Measurements from ENCODE around the gene POMC. TPM values are rescaled to one million over a fixed set of nuclear protein-coding genes. Genes with fewer than 3 reads are reported as not detected.
"Not testable (repeated sequence)": the region's sequence is repeated elsewhere in the genome, so short reads cannot be mapped to it uniquely, and the experiment has no call there.

The POMC gene
- 1 to 10 TPM; 6.1 to 6.4 TPM for total RNA-seq

DNA sequence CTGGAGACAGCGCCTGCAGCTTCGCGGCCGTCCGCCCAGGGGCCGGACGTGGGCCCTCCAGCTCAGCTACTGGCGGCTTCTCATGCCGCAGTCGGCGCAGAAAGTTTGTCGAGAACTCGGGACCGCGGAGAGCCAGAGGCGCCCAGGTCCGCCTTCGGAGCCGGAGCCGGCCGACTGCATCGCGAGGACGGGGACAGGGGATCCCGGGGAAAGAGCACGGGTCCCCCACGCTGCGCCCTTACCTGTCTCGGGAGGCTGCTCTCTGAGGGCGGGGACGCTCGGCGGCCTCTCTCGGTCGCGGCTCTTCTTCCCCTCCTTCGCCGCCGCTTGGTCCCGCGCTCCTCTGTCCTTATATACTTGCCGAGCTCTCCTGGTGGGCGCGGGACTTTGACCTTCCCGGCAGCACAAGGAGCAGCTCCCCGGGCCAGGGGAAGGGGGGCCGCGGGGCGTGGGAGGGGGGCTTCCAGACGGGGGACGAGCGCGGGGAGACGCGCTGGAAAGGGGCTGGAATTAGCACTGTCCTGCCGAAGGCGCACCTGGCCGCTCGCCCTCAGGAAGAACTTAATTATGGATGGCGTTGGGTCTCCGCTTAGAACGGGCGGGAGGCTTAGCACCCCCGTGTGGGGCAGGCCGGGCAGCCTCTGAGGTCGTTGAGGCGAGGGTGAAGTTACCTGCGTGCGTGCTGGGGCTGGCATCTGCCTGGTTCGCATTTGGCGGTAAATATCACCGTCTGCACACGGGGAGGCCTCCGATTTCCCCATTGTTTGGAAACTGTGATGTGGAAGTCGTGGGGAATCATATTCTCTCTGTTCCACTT is at the start of gene POMC:
POMC (minus strand) TSS at position 325 of the 817 bp plus-strand sequence. CDS start 3,808 bp downstream, outside the sequence.
- no peaks in the 10 kb centered on the region for H3K36me3 Mint-ChIP-seq
- H3K27me3 Mint-ChIP-seq, result peaks cover 61% of the 10 kb centered on the region
- H3K27ac Mint-ChIP-seq, result no peak within 1 kb of the TSS

DNA sequence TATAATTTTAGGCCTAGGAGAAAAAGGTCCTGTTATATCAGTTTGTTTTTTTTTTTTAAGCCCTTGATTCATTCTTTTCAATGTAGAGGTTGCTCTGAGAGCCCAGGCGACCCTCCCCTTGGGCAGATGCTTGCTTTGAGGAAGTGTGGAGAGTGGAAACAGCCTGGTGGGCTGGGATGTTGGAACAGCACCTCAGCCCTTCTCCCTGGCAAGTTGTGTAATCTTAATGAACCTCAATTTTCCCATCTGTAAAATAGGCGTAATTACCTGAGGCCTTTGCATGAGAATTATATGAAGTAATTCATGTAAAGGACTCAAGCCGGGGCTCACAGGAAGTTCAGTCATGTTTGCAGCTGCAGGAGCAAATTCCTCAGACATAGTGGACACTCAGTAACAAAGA is 49.7 kb upstream of the POMC start:
- Mint-ChIP-seq H3K27me3 (no peaks in the 10 kb centered on the region), H3K27ac (no peak overlapping the region), H3K4me3 (no peak overlapping the region), H3K4me1 (peaks cover 8% of the 10 kb centered on the region), H3K36me3 (no peaks in the 10 kb centered on the region), H3K9me3 (no peaks in the 10 kb centered on the region)
- POLR2A ChIA-PET, result no interaction called here
- DNase-seq (no peak), ATAC-seq (ENCODE audit: low read depth) (no peak)

More for the DNA sequence above, at the start of gene POMC:
- POLR2A ChIA-PET, result no interaction called here
- Mint-ChIP-seq H3K9me3 (no peaks in the 10 kb centered on the region), H3K4me3 (peak within 1 kb of the TSS; percentile 61), H3K4me1 (peaks cover 22% of the 10 kb centered on the region)
- DNase-seq, result peak; percentile 67
- peak; percentile 62 for ATAC-seq (ENCODE audit: low read depth)

DNA sequence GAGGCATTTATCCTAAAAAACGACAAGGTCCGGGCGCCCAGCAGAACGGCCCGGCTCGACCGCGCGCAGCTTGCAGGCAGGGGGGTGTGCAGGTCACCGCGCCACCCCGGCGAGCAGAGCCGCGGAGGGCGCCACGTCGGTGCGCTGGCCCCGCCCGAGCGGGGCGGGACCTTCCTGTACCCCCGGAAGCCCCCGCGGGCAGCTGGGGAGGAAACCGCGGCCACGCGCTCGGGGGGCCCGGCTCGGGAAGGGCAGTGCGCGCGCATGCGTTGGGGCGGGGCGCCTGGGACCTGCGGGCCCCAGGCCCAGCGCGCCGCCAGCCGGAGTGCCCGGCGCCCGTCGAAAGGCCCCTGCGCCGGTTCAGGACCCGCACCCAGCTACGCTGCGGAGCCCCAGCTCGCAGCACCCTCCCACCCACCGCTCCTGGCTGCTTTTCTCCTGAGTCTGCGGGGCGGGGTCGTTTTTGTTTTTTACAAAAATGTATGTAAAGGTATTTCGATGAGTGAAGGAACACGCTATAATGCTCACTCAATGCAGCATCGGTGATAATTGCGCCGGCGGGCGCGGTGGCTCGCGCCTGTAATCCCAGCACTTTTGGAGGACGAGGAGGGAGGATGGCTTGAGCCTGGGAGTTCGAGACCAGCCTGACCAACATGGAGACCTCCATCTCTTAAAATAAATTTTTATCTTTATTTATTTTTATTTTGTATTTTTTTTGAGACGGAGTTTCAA is 47.7 kb upstream of the POMC start:
- no peaks in the 10 kb centered on the region for H3K9me3 Mint-ChIP-seq
- DNase-seq, result peak; percentile 97
- H3K4me3 Mint-ChIP-seq, result peak overlapping the region; percentile 75
- peak overlapping the region; percentile 63 for H3K27ac Mint-ChIP-seq
- ATAC-seq (ENCODE audit: low read depth), result peak; percentile 97
- no peaks in the 10 kb centered on the region for H3K36me3 Mint-ChIP-seq
- POLR2A ChIA-PET, result interaction anchor here (0.6 to 2.1 kb wide), 5 partner anchors 9 to 57 kb away, joined by 3 to 7 read pairs (median 4); no protein-coding TSS in a partner anchor
- H3K27me3 Mint-ChIP-seq, result no peaks in the 10 kb centered on the region
- H3K4me1 Mint-ChIP-seq, result peaks cover 6% of the 10 kb centered on the region

DNA sequence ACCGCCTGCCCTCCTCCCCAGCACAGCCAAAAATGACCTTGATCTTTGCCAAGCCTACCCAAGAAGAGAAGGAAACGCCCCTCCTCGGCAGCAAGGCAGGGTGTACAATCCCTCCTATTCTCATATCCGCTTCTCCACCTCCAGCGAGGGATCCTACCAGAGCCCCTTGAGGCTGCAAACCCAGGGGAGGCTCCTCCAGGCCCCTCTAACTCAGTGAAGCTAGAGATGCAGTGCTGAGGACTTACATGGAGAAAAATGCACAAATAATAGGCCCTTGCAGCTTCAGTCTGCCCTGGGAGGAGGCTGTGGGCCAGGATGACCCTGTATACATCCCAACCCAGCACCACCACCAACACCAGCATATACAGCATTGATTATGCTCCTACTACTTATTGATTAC is 46.9 kb upstream of the POMC start:
- H3K4me3 Mint-ChIP-seq, result peak overlapping the region; percentile 50
- H3K27ac Mint-ChIP-seq, result peak overlapping the region; percentile 58
- POLR2A ChIA-PET, result interaction anchor here (0.6 to 2.1 kb wide), 3 partner anchors 8 to 58 kb away, joined by 4 to 7 read pairs (median 7); no protein-coding TSS in a partner anchor
- no peaks in the 10 kb centered on the region for H3K9me3 Mint-ChIP-seq
- DNase-seq (no peak), ATAC-seq (ENCODE audit: low read depth) (no peak)
- H3K27me3 Mint-ChIP-seq, result no peaks in the 10 kb centered on the region
- peaks cover 10% of the 10 kb centered on the region for H3K4me1 Mint-ChIP-seq
- no peaks in the 10 kb centered on the region for H3K36me3 Mint-ChIP-seq

DNA sequence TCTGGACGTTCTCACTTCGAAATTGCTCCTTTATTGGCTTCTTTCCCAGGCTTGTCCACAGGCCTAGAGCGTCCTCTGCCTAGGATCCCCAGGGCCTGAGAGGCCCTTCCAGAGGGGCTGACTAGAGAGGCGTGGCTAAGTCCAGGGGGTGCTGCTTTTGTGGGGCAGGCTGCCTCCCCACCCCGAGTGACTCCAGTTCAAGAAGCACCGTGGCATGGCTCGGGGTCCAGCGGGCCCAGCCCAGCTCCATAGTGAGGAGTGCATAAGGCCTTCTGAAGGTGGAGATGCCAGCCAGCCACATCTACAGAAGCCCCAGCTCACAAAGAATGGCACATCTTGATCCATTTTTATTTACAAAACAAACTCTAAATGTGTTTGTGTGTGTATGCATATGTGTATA is 44.8 kb upstream of the POMC start:
- Mint-ChIP-seq H3K9me3 (no peaks in the 10 kb centered on the region), H3K36me3 (no peaks in the 10 kb centered on the region), H3K4me1 (peaks cover 24% of the 10 kb centered on the region), H3K27me3 (no peaks in the 10 kb centered on the region), H3K27ac (no peak overlapping the region), H3K4me3 (no peak overlapping the region)
- no peak for ATAC-seq (ENCODE audit: low read depth)
- POLR2A ChIA-PET, result no interaction called here
- no peak for DNase-seq

DNA sequence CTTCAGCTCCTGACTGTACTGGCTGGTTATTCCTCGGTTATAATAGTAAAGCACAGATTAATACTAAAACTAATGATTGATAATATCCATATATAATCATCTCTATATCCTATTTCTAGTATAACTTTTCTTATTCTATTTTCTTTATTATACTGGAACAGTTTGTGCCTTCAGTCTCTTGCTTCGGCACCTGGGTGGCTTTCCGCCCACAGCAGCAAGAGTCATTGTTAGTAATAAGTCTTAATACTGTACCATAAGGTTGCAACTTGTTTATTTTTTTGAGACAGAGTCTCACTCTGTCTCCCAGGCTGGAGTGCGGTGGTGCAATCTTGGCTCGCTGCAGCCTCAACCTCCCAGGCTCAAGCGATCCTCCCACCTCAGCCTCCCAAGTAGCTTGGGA is 42.5 kb upstream of the POMC start:
- not testable (repeated sequence) for DNase-seq; ATAC-seq (ENCODE audit: low read depth)

DNA sequence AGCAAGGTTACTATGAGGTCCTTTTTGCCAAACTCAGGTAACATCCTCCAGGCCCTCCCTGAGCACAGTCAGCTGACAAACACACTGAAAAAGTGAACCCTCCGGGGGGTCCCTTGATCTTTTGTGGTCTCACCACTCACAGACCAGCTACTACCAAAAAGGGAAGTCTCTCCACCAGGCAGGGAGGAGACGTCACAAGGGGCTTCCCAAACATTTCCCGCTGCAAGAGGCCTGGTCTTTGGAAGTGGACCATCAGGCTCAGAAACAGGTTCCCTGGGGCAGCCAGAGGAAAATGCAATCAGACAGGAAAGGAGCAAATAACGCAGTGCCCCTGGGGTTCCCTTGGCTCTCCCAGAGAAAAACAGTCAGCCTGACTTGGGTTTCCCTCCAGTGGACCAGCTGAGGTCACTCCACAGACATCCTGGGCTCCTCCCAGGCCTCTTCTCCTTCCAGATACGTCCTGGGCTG is 38.7 kb upstream of the POMC start:
- Mint-ChIP-seq H3K4me1 (peaks cover 30% of the 10 kb centered on the region), H3K36me3 (no peaks in the 10 kb centered on the region)

More for the DNA sequence above, 42.5 kb upstream of the POMC start:
- not testable (repeated sequence) for H3K27me3 Mint-ChIP-seq, H3K9me3 Mint-ChIP-seq, H3K36me3 Mint-ChIP-seq
- H3K4me3 Mint-ChIP-seq, result peak overlapping the region; percentile 62
- POLR2A ChIA-PET, result interaction anchor here (0.7 to 1.0 kb wide), 2 partner anchors 20 to 42 kb away, joined by 3 to 9 read pairs; no protein-coding TSS in a partner anchor
- peak overlapping the region; percentile 23 for H3K27ac Mint-ChIP-seq
- H3K4me1 Mint-ChIP-seq, result peaks cover 27% of the 10 kb centered on the region

DNA sequence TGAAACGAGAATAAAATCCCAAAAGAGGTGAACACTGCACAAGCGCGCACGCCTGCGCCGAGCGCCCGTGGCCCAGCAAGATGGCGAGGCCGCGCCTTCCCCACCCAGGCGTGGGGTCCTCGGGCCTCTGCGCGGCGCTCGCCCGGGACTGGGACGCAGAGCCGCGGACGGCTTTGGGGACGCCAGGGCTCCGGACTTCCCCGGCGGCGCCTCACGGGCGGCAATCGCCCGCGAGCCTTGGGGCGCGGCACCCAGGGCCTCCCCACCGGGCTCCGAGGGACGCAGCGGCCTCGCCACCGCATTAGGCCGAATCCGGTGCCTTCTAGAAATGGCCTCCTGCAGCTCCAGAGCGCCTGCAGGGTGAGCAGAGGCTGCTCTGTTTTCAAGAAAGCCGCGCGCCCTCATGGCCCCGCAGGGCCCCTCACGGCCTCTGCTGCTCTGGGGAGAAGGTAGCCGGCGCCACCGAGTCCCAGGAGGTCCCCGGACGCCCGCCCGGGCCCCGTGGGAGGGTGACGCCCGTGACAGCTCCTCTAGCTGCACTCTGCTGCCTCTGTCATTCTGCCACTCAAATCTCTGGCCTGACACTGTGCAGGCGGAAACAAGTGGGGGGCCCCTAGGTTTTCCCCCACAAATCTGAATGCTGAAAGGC is 35.9 kb upstream of the POMC start:
- no peak for DNase-seq
- H3K4me1 Mint-ChIP-seq, result peaks cover 18% of the 10 kb centered on the region
- H3K9me3 Mint-ChIP-seq, result no peaks in the 10 kb centered on the region
- peak; percentile 35 for ATAC-seq (ENCODE audit: low read depth)
- H3K27ac Mint-ChIP-seq, result no peak overlapping the region
- H3K36me3 Mint-ChIP-seq, result no peaks in the 10 kb centered on the region
- no peak overlapping the region for H3K4me3 Mint-ChIP-seq
- POLR2A ChIA-PET, result no interaction called here
- H3K27me3 Mint-ChIP-seq, result peaks cover 2% of the 10 kb centered on the region

More for the DNA sequence above, 38.7 kb upstream of the POMC start:
- H3K4me3 Mint-ChIP-seq, result no peak overlapping the region
- ATAC-seq (ENCODE audit: low read depth), result no peak
- POLR2A ChIA-PET, result interaction anchor here (1.6 kb wide), 1 partner anchor 9 kb away, joined by 7 read pairs; no protein-coding TSS in a partner anchor
- no peaks in the 10 kb centered on the region for H3K27me3 Mint-ChIP-seq
- H3K27ac Mint-ChIP-seq, result no peak overlapping the region
- no peak for DNase-seq
- H3K9me3 Mint-ChIP-seq, result no peaks in the 10 kb centered on the region

DNA sequence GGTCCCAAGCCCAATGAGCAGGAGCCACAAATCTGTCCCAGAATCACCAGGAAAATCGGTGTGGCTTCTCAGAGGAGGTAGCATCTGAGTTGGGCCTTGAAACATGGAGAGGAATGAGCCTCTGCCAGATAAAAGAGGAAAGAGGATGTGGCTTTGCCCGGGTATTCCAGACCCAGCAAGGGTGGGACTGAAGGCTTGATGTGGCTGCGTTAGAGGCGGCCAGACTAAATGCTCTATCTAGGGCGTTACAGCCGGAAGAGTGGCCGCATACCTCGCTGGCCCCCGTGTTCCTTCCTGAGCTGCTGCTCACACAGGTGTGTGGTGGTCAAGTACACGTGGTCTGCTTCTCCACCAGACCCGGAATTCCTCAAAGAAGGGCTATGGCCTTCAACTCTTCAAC is 33.9 kb upstream of the POMC start:
- no peak overlapping the region for H3K4me3 Mint-ChIP-seq
- H3K27me3 Mint-ChIP-seq, result peaks cover 2% of the 10 kb centered on the region
- no peaks in the 10 kb centered on the region for H3K9me3 Mint-ChIP-seq
- DNase-seq (no peak), ATAC-seq (ENCODE audit: low read depth) (no peak)
- H3K36me3 Mint-ChIP-seq, result no peaks in the 10 kb centered on the region
- POLR2A ChIA-PET, result interaction anchor here (0.7 kb wide), 1 partner anchor 140 kb away, joined by 5 read pairs; no protein-coding TSS in a partner anchor
- no peak overlapping the region for H3K27ac Mint-ChIP-seq
- peaks cover 13% of the 10 kb centered on the region for H3K4me1 Mint-ChIP-seq

DNA sequence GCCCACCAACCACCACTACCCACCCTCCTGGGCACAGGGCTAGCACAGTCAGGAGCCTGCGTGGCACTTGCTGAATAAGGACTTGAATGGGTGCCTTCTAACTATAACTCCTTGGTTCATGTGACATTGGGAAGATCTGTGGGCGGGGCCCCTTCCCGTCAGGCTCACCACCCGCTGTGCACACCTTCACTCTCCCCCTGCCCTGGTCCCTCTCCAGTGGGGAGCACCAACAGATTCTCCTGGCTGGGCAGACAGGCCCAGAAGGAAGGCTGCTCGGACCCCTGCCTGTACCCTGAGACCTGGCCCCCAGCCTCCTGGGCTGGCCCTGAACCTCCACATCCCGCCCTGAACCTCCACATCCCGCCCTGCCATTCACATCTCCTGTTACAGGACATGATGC is 33.4 kb upstream of the POMC start:
- DNase-seq, result no peak
- H3K4me3 Mint-ChIP-seq, result no peak overlapping the region
- no peaks in the 10 kb centered on the region for H3K9me3 Mint-ChIP-seq
- H3K4me1 Mint-ChIP-seq, result peaks cover 10% of the 10 kb centered on the region
- H3K27me3 Mint-ChIP-seq, result peaks cover 2% of the 10 kb centered on the region
- POLR2A ChIA-PET, result no interaction called here
- H3K36me3 Mint-ChIP-seq, result no peaks in the 10 kb centered on the region
- H3K27ac Mint-ChIP-seq, result no peak overlapping the region
- ATAC-seq (ENCODE audit: low read depth), result no peak

DNA sequence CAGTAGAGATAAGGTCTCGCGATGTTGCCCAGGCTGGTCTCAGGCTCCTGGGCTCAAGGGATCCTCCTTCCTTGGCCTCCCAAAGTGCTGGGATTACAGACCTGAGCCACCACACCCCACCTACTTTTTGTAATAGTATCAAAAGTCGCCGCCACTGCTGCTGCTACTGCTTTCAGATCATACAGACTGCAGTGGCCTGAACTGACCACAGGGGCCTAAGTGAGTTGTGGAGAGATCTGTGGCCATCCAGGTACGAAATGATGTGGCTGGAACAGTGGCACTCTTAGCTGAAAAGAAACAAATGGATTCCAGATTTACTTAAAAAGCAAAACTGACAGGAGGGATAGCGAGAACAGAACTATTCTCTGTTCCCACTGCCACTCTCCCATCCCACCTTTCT is 32.9 kb upstream of the POMC start:
- no peaks in the 10 kb centered on the region for H3K9me3 Mint-ChIP-seq
- ATAC-seq (ENCODE audit: low read depth), result no peak
- POLR2A ChIA-PET, result no interaction called here
- H3K36me3 Mint-ChIP-seq, result no peaks in the 10 kb centered on the region
- H3K27me3 Mint-ChIP-seq, result peaks cover 2% of the 10 kb centered on the region
- DNase-seq, result no peak
- no peak overlapping the region for H3K27ac Mint-ChIP-seq
- peaks cover 10% of the 10 kb centered on the region for H3K4me1 Mint-ChIP-seq
- no peak overlapping the region for H3K4me3 Mint-ChIP-seq

DNA sequence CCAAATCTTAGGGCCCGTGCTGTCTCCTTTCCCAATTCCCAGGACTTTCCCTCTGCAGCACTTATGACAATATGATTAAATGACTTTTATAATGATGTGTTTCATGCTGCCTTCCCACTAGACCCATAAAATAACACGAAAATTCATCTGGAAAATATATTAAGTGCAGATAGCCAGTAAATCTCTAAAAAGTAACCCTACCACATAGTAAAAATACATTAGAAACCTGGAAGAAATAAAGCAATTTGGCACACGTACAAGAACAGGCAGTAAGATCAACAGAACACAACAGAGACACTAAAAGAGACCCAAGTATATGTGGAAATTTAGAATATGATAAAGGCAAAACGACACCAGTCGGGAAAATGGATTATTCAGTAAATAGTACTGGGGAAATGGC is 30.2 kb upstream of the POMC start:
- no peaks in the 10 kb centered on the region for H3K9me3 Mint-ChIP-seq
- ATAC-seq (ENCODE audit: low read depth) (no peak), DNase-seq (no peak)
- H3K4me3 Mint-ChIP-seq, result no peak overlapping the region
- no peak overlapping the region for H3K27ac Mint-ChIP-seq
- POLR2A ChIA-PET, result no interaction called here
- peaks cover 2% of the 10 kb centered on the region for H3K27me3 Mint-ChIP-seq
- no peaks in the 10 kb centered on the region for H3K36me3 Mint-ChIP-seq
- H3K4me1 Mint-ChIP-seq, result peaks cover 7% of the 10 kb centered on the region

DNA sequence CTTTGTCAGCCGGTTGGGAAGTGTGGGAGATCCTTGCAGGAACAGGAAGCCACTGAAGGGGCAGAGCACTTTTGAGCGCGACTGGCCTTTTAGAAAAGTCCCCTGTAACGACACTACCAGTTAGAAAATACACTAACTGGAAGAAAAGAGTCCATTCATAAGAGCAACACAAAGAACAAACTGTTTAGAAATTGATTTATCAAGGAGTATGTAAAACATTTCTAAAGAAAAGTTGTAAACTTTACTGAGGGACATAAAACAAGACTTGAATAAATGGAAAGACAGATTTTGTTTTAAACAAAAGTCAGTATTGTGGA is 29.8 kb upstream of the POMC start:
- POLR2A ChIA-PET, result no interaction called here
- H3K27me3 Mint-ChIP-seq, result peaks cover 2% of the 10 kb centered on the region
- no peak overlapping the region for H3K4me3 Mint-ChIP-seq
- ATAC-seq (ENCODE audit: low read depth) (no peak), DNase-seq (no peak)
- H3K4me1 Mint-ChIP-seq, result peaks cover 7% of the 10 kb centered on the region
- H3K9me3 Mint-ChIP-seq, result no peaks in the 10 kb centered on the region
- H3K27ac Mint-ChIP-seq, result no peak overlapping the region
- no peaks in the 10 kb centered on the region for H3K36me3 Mint-ChIP-seq

All from activated naive CD8-positive, alpha-beta T cell treated with anti-CD3 and anti-CD28 coated beads, Interleukin-2, amount 10 ng/mL, durations not matched to agents 7 days and 5 days (primary cell).